Measurements from ENCODE around the gene OGFOD3.

DNA sequence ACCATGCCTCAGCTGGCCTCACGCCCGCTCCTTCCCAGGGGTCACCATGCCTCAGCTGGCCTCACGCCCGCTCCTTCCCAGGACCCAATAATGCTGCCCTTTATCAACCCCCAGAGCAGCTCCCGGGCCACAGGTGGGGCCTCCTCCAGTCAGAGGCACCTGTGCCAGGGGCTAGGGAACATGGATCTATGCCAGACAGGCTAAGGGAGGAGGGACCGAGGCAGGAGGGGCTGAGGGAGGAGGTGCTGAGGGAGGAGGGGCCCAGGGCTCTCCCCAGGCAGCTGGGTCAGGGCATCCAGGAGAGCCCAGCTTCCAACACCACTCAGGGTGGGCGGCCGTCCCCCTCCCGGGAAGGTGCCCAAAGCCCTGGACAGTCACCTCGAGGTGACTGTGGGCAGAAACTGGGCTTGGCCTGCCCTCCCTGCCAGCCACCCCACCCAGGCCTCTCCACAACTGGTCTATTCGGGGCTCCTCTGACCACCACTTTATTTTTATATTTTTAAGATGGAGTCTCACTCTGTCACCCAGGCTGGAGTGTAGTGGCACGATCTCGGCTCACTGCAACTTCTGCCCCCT lies 27.4 kb downstream of the OGFOD3 start:
- TF ChIP-seq, protein P1, sequence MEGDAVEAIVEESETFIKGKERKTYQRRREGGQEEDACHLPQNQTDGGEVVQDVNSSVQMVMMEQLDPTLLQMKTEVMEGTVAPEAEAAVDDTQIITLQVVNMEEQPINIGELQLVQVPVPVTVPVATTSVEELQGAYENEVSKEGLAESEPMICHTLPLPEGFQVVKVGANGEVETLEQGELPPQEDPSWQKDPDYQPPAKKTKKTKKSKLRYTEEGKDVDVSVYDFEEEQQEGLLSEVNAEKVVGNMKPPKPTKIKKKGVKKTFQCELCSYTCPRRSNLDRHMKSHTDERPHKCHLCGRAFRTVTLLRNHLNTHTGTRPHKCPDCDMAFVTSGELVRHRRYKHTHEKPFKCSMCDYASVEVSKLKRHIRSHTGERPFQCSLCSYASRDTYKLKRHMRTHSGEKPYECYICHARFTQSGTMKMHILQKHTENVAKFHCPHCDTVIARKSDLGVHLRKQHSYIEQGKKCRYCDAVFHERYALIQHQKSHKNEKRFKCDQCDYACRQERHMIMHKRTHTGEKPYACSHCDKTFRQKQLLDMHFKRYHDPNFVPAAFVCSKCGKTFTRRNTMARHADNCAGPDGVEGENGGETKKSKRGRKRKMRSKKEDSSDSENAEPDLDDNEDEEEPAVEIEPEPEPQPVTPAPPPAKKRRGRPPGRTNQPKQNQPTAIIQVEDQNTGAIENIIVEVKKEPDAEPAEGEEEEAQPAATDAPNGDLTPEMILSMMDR (IDR thresholded peaks at IDR 0.05; ENCODE audit: extremely low read depth in 1 of 2, insufficient read depth in 1 of 2, low read depth in 1 of 2, low read length in 2 of 2): no peak
- TF ChIP-seq EZH2 (IDR thresholded peaks at IDR 0.05; ENCODE audit: borderline replicate concordance, low read depth, low read length, severe bottlenecking) (no peak), POLR2AphosphoS5 (IDR thresholded peaks at IDR 0.05; ENCODE audit: insufficient read depth, low read depth, low read length) (no peak), MYC (IDR thresholded peaks at IDR 0.05; ENCODE audit: low read depth, low read length) (no peak), POLR2A (IDR thresholded peaks at IDR 0.05; ENCODE audit: low read depth, low read length) (no peak), JUN (IDR thresholded peaks at IDR 0.05; ENCODE audit: borderline replicate concordance, insufficient read depth, insufficient read length, low read depth) (no peak)
- TF ChIP-seq, protein P2, sequence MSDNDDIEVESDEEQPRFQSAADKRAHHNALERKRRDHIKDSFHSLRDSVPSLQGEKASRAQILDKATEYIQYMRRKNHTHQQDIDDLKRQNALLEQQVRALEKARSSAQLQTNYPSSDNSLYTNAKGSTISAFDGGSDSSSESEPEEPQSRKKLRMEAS (IDR thresholded peaks at IDR 0.05; ENCODE audit: insufficient read depth, insufficient read length): no peak

Data from endothelial cell of umbilical vein (primary cell).